Measurements from ENCODE around the gene LRRC70.

The LRRC70 gene

GRCh38 chr5:62578540-62578939 lies at the start of gene LRRC70:
TSS of gene LRRC70 (plus strand) at chr5:62578819. CDS start at chr5:62579439, 620 bp downstream.
- Histone ChIP-seq H3K9me3 (ENCODE audit: severe bottlenecking) (no peaks in the 10 kb centered on the region), H3K36me3 (ENCODE audit: low read depth) (peaks cover 13% of the 10 kb centered on the region; the same call in 1 of the 2 replicates), H3K4me1 (ENCODE audit: insufficient read depth, poor library complexity, severe bottlenecking) (no peaks in the 10 kb centered on the region), H3K27ac (ENCODE audit: poor library complexity, severe bottlenecking) (no peak within 1 kb of the TSS), H3K27me3 (ENCODE audit: insufficient read depth, poor library complexity, severe bottlenecking) (no peaks in the 10 kb centered on the region), H3K4me3 (ENCODE audit: severe bottlenecking) (no peak within 1 kb of the TSS)
- TF ChIP-seq, protein P1, sequence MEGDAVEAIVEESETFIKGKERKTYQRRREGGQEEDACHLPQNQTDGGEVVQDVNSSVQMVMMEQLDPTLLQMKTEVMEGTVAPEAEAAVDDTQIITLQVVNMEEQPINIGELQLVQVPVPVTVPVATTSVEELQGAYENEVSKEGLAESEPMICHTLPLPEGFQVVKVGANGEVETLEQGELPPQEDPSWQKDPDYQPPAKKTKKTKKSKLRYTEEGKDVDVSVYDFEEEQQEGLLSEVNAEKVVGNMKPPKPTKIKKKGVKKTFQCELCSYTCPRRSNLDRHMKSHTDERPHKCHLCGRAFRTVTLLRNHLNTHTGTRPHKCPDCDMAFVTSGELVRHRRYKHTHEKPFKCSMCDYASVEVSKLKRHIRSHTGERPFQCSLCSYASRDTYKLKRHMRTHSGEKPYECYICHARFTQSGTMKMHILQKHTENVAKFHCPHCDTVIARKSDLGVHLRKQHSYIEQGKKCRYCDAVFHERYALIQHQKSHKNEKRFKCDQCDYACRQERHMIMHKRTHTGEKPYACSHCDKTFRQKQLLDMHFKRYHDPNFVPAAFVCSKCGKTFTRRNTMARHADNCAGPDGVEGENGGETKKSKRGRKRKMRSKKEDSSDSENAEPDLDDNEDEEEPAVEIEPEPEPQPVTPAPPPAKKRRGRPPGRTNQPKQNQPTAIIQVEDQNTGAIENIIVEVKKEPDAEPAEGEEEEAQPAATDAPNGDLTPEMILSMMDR (IDR thresholded peaks at IDR 0.05; ENCODE audit: poor library complexity, severe bottlenecking), result no peak
- ATAC-seq (ENCODE audit: low read depth) (no peak), DNase-seq (ENCODE audit: low spot score) (no peak)

GRCh38 chr5:62533597-62533996 lies 45.0 kb upstream of the LRRC70 start:
- ATAC-seq (ENCODE audit: low read depth), result no peak
- Histone ChIP-seq H3K36me3 (ENCODE audit: low read depth) (peaks cover 41% of the 10 kb centered on the region), H3K27ac (ENCODE audit: poor library complexity, severe bottlenecking) (no peak overlapping the region), H3K27me3 (ENCODE audit: insufficient read depth, poor library complexity, severe bottlenecking) (no peaks in the 10 kb centered on the region), H3K4me3 (ENCODE audit: severe bottlenecking) (no peak overlapping the region), H3K4me1 (ENCODE audit: insufficient read depth, poor library complexity, severe bottlenecking) (no peaks in the 10 kb centered on the region), H3K9me3 (ENCODE audit: severe bottlenecking) (no peaks in the 10 kb centered on the region)
- TF ChIP-seq, protein P1 (IDR thresholded peaks at IDR 0.05; ENCODE audit: poor library complexity, severe bottlenecking), result no peak
- no peak for DNase-seq (ENCODE audit: low spot score)

- TF ChIP-seq, protein P1 (IDR thresholded peaks at IDR 0.05; ENCODE audit: poor library complexity, severe bottlenecking), result no peak
- DNase-seq (ENCODE audit: low spot score) (no peak), ATAC-seq (ENCODE audit: low read depth) (no peak)
- Histone ChIP-seq H3K9me3 (ENCODE audit: severe bottlenecking) (no peaks in the 10 kb centered on the region), H3K4me3 (ENCODE audit: severe bottlenecking) (no peak overlapping the region), H3K4me1 (ENCODE audit: insufficient read depth, poor library complexity, severe bottlenecking) (no peaks in the 10 kb centered on the region), H3K27me3 (ENCODE audit: insufficient read depth, poor library complexity, severe bottlenecking) (no peaks in the 10 kb centered on the region), H3K36me3 (ENCODE audit: low read depth) (peaks cover 36% of the 10 kb centered on the region), H3K27ac (ENCODE audit: poor library complexity, severe bottlenecking) (no peak overlapping the region)
These were observed 44.0 kb upstream of the LRRC70 start for GRCh38 chr5:62534461-62535236.

DNA sequence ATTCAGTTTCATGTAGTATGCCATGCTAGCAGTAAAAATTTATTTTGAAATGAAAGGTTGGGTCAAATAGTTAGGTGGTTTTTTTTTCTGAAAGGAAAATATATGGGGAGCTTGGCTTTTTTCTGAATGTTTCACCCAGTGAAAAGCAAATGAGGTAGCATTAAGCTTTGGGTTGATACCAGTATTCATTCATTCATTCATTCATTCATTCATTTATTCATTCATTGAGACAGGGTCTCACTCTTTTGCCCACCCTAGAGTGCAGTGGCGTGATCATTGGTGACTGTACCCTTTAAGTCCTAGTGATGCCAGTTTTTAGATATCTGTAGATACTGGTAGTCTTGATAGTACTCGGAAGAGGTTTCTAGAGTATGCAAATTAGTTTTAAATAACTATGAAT lies 42.4 kb upstream of the LRRC70 start:
- Histone ChIP-seq H3K9me3 (ENCODE audit: severe bottlenecking) (no peaks in the 10 kb centered on the region), H3K36me3 (ENCODE audit: low read depth) (peaks cover 33% of the 10 kb centered on the region), H3K4me1 (ENCODE audit: insufficient read depth, poor library complexity, severe bottlenecking) (no peaks in the 10 kb centered on the region), H3K27ac (ENCODE audit: poor library complexity, severe bottlenecking) (no peak overlapping the region), H3K4me3 (ENCODE audit: severe bottlenecking) (no peak overlapping the region), H3K27me3 (ENCODE audit: insufficient read depth, poor library complexity, severe bottlenecking) (no peaks in the 10 kb centered on the region)
- TF ChIP-seq, protein P1 (IDR thresholded peaks at IDR 0.05; ENCODE audit: poor library complexity, severe bottlenecking), result no peak
- ATAC-seq (ENCODE audit: low read depth), result no peak
- DNase-seq (ENCODE audit: low spot score), result no peak

DNA sequence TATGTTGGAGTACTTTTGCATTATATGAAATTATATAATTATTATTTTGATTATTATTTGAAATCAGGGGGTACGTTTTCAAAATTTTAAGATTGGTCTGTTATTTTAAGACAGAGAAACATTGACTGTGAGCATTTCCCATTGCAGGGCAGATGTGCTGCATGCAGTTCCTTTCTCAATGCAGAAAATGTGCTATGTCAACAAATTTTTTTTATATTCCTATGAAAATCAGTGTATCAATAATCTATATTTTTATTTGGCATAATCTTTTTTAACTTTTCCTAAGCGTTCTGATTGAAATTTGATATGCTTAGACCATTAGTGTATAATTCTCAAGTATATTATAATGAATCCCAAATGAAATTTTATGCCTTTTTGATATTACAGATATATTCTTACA lies 41.8 kb upstream of the LRRC70 start:
- ATAC-seq (ENCODE audit: low read depth), result no peak

More for the DNA sequence above, 41.8 kb upstream of the LRRC70 start:
- H3K9me3 ChIP-seq (ENCODE audit: severe bottlenecking), result no peaks in the 10 kb centered on the region
- DNase-seq (ENCODE audit: low spot score), result no peak
- H3K4me3 ChIP-seq (ENCODE audit: severe bottlenecking), result no peak overlapping the region
- no peaks in the 10 kb centered on the region for H3K4me1 ChIP-seq (ENCODE audit: insufficient read depth, poor library complexity, severe bottlenecking)
- H3K36me3 ChIP-seq (ENCODE audit: low read depth), result peaks cover 33% of the 10 kb centered on the region
- TF ChIP-seq, protein P1 (IDR thresholded peaks at IDR 0.05; ENCODE audit: poor library complexity, severe bottlenecking), result no peak
- no peaks in the 10 kb centered on the region for H3K27me3 ChIP-seq (ENCODE audit: insufficient read depth, poor library complexity, severe bottlenecking)
- no peak overlapping the region for H3K27ac ChIP-seq (ENCODE audit: poor library complexity, severe bottlenecking)

Data from RWPE2 (cell line).